Astrocyte (in vitro differentiated cells and primary cell): Measurements from ENCODE around the gene RCAN2. TPM values are rescaled to one million over a fixed set of nuclear protein-coding genes. Genes with fewer than 3 reads are reported as not detected.

ENCODE experiments used
- DNase-seq: peaks from one replicate; pipeline ENCODE4 v3.0.0-alpha.2; 2010; ENCODE audit warnings: low read depth
- FAIRE-seq: peaks from 2 replicates; lab custom pipeline; 2011; peaks lifted over from hg19 to GRCh38; lab: Jason Lieb, UNC
- H2AFZ ChIP-seq: 2 replicates; pipeline ENCODE4 v1.6.0; 2012; ENCODE audit warnings: low read depth, low read length, inconsistent platforms
- H3K27ac ChIP-seq: 2 replicates; pipeline ENCODE4 v1.5.1; 2011; ENCODE audit warnings: low read depth, low read length, inconsistent platforms
- H3K27me3 ChIP-seq: 2 replicates; pipeline ENCODE4 v1.6.0; 2011; ENCODE audit warnings: low read length, inconsistent platforms; ENCODE audit not compliant: insufficient read depth
- H3K36me3 ChIP-seq: 2 replicates; pipeline ENCODE4 v1.5.1; 2011; ENCODE audit warnings: low read length, inconsistent platforms; ENCODE audit not compliant: insufficient read depth
- H3K4me1 ChIP-seq: 2 replicates; pipeline ENCODE4 v1.5.1; 2011; ENCODE audit warnings: low read length, inconsistent platforms; ENCODE audit not compliant: insufficient read depth
- H3K4me2 ChIP-seq: 2 replicates; pipeline ENCODE4 v1.6.0; 2012; ENCODE audit warnings: low read length, inconsistent platforms
- H3K4me3 ChIP-seq: 2 replicates; pipeline ENCODE4 v1.5.1; 2011; ENCODE audit warnings: low read depth, mild to moderate bottlenecking, low read length, inconsistent platforms; ENCODE audit not compliant: insufficient read depth
- H3K79me2 ChIP-seq: 2 replicates; pipeline ENCODE4 v1.6.0; 2012; ENCODE audit warnings: mild to moderate bottlenecking, low read length, inconsistent platforms; ENCODE audit not compliant: insufficient read depth
- H3K9ac ChIP-seq: 2 replicates; pipeline ENCODE4 v1.6.0; 2012; ENCODE audit warnings: mild to moderate bottlenecking, low read length, inconsistent platforms
- H3K9me3 ChIP-seq: 2 replicates; pipeline ENCODE4 v1.5.1; 2012; ENCODE audit warnings: low read depth, mild to moderate bottlenecking, low read length, inconsistent platforms; ENCODE audit not compliant: insufficient read depth
- H4K20me1 ChIP-seq: 2 replicates; pipeline ENCODE4 v1.6.0; 2012; ENCODE audit warnings: low read length, inconsistent platforms; ENCODE audit not compliant: insufficient read depth
- H3K27ac Mint-ChIP-seq: one replicate; pipeline ENCODE4 v1.8.0; 2021; ENCODE audit warnings: mild to moderate bottlenecking, mixed read lengths; ENCODE audit not compliant: unreplicated experiment
- H3K27me3 Mint-ChIP-seq: one replicate; pipeline ENCODE4 v1.8.0; 2021; ENCODE audit warnings: low read depth, mixed read lengths; ENCODE audit not compliant: unreplicated experiment
- H3K36me3 Mint-ChIP-seq: one replicate; pipeline ENCODE4 v1.8.0; 2021; ENCODE audit warnings: low read depth, mixed read lengths; ENCODE audit not compliant: unreplicated experiment
- H3K4me1 Mint-ChIP-seq: one replicate; pipeline ENCODE4 v1.8.0; 2021; ENCODE audit warnings: low read depth, mixed read lengths; ENCODE audit not compliant: unreplicated experiment
- H3K4me3 Mint-ChIP-seq: one replicate; pipeline ENCODE4 v1.8.0; 2021; ENCODE audit warnings: mild to moderate bottlenecking, moderate library complexity, mixed read lengths; ENCODE audit not compliant: unreplicated experiment
- H3K9me3 Mint-ChIP-seq: one replicate; pipeline ENCODE4 v1.8.0; 2021; ENCODE audit warnings: mild to moderate bottlenecking, mixed read lengths; ENCODE audit not compliant: unreplicated experiment
- EZH2 ChIP-seq: IDR thresholded peaks from 2 replicates; pipeline ENCODE4 v1.6.1; 2012; ENCODE audit warnings: mild to moderate bottlenecking, low read length, inconsistent platforms; ENCODE audit not compliant: insufficient read depth
- total RNA-seq: library from RNA; stranded (reverse); gene quantifications from 2 replicates; pipeline ENCODE4 v1.2.1, GENCODE V29; 2021
- TF ChIP-seq, protein P1 (sequence below): IDR thresholded peaks from 2 replicates; pipeline ENCODE4 v1.5.1; 2011; ENCODE audit warnings: low read depth, mild to moderate bottlenecking, inconsistent platforms, low read length, moderate library complexity; ENCODE audit not compliant: insufficient read depth

RCAN2 gene
- total RNA-seq, 1 donor from 2014 or later = 10.6 TPM

DNA sequence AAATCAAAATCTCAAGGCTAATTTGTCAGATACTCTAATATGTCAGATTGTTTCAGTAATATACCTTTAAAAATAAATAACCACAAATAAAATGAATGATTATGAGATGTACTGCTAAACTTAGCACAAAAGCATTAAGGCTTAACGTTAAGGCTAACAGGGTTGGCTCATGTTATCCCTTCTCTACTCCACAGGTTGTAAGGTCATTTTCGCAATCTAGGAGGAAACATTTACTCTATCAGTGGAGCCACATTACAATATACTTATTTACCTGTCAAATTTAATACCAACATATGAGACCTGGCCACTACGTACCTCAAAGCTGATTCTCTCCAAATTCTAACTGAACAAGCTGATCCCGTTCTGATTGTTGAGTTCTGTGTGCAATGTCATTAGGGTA is 95.7 kb downstream of the RCAN2 start:
- no peak overlapping the region for H3K9ac ChIP-seq
- no peak for TF ChIP-seq EZH2
- TF ChIP-seq, protein P1, sequence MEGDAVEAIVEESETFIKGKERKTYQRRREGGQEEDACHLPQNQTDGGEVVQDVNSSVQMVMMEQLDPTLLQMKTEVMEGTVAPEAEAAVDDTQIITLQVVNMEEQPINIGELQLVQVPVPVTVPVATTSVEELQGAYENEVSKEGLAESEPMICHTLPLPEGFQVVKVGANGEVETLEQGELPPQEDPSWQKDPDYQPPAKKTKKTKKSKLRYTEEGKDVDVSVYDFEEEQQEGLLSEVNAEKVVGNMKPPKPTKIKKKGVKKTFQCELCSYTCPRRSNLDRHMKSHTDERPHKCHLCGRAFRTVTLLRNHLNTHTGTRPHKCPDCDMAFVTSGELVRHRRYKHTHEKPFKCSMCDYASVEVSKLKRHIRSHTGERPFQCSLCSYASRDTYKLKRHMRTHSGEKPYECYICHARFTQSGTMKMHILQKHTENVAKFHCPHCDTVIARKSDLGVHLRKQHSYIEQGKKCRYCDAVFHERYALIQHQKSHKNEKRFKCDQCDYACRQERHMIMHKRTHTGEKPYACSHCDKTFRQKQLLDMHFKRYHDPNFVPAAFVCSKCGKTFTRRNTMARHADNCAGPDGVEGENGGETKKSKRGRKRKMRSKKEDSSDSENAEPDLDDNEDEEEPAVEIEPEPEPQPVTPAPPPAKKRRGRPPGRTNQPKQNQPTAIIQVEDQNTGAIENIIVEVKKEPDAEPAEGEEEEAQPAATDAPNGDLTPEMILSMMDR = no peak
- no peaks in the 10 kb centered on the region for H3K9me3 ChIP-seq
- peaks cover 4% of the 10 kb centered on the region for H3K9me3 Mint-ChIP-seq
- H3K27me3 Mint-ChIP-seq = no peaks in the 10 kb centered on the region
- peaks cover 4% of the 10 kb centered on the region for H3K4me1 Mint-ChIP-seq
- H3K27ac ChIP-seq = no peak overlapping the region
- no peak overlapping the region for H3K4me2 ChIP-seq
- no peak overlapping the region for H2AFZ ChIP-seq
- DNase-seq (no peak), FAIRE-seq (no peak)
- H3K4me3 ChIP-seq = no peak overlapping the region
- no peaks in the 10 kb centered on the region for H3K36me3 ChIP-seq
- H4K20me1 ChIP-seq = no peaks in the 10 kb centered on the region
- H3K36me3 Mint-ChIP-seq = no peaks in the 10 kb centered on the region
- H3K79me2 ChIP-seq = no peaks in the 10 kb centered on the region
- no peak overlapping the region for H3K27ac Mint-ChIP-seq
- H3K4me3 Mint-ChIP-seq = no peak overlapping the region
- H3K4me1 ChIP-seq = no peaks in the 10 kb centered on the region
- H3K27me3 ChIP-seq = no peaks in the 10 kb centered on the region

DNA sequence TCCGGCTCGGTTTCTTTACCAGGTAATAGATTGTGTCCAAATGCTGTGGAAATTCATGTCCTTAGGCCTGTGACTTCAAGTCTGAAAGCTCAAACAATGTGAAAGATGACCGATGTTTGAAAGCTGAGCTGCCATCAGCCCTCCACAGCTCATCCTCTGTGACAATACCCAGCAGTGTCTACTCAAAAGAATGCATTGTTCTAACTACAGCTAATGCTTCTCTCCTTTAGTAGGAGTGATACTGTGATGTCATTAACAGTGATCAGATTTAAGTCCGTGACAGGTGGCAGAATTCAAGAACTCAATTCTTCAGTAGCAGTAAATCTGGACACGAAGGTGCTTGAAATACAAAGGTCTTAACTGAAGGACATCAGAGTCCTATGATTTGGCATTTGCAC is 97.3 kb downstream of the RCAN2 start:
- Histone ChIP-seq H3K9me3 (no peaks in the 10 kb centered on the region), H3K4me1 (no peaks in the 10 kb centered on the region), H3K9ac (no peak overlapping the region), H3K27ac (no peak overlapping the region), H3K4me2 (no peak overlapping the region), H3K79me2 (no peaks in the 10 kb centered on the region), H3K4me3 (no peak overlapping the region), H2AFZ (no peak overlapping the region), H3K36me3 (no peaks in the 10 kb centered on the region), H3K27me3 (no peaks in the 10 kb centered on the region), H4K20me1 (no peaks in the 10 kb centered on the region)
- no peaks in the 10 kb centered on the region for H3K27me3 Mint-ChIP-seq
- FAIRE-seq = no peak
- H3K9me3 Mint-ChIP-seq = peaks cover 5% of the 10 kb centered on the region
- H3K36me3 Mint-ChIP-seq = no peaks in the 10 kb centered on the region
- no peak overlapping the region for H3K27ac Mint-ChIP-seq
- peaks cover 11% of the 10 kb centered on the region for H3K4me1 Mint-ChIP-seq
- TF ChIP-seq, protein P1 = no peak
- no peak for TF ChIP-seq EZH2
- no peak for DNase-seq
- H3K4me3 Mint-ChIP-seq = no peak overlapping the region

DNA sequence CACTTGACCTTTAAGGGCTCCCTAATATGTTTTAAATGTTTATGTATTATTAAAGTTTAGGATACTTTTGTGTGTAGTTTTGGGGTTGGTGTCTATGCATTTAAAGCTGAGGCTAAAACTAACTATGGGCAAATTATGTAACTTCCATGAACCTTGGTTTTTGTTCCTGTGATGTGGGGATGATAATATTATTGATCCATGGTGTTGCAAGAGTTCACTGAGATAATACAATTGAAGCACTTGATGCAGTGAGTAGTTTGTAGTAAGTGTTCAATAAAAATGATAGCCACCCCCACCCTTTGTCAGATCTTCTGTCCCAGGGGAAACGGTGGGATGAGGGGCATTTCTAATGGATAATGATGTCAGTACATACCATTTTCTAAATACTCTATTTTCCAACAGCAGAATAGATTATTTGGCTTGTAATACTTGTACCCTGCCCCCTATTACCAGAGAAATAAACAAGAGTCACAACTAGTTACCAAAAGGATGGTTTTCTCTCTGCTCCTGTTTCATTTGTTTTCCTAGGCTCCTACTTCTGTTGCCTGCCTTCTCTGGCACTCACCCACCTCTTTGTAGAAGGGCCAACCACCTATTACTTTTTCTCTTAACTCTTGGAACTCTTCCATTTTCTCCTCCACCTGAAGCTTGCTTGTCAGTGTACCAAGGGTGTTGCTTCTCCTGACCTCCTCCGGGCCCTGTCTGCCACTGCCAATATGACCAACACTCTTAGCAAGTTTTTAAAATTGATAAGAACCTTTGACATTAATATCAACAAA is 97.9 kb downstream of the RCAN2 start:
- H3K27ac ChIP-seq = no peak overlapping the region
- no peak overlapping the region for H2AFZ ChIP-seq
- no peak overlapping the region for H3K4me2 ChIP-seq
- Mint-ChIP-seq H3K9me3 (peaks cover 5% of the 10 kb centered on the region), H3K27me3 (no peaks in the 10 kb centered on the region), H3K4me3 (no peak overlapping the region), H3K27ac (no peak overlapping the region), H3K36me3 (no peaks in the 10 kb centered on the region), H3K4me1 (peaks cover 8% of the 10 kb centered on the region)
- FAIRE-seq (no peak), DNase-seq (no peak)
- TF ChIP-seq, protein P1 = no peak
- no peak for TF ChIP-seq EZH2
- H3K9ac ChIP-seq = no peak overlapping the region
- no peaks in the 10 kb centered on the region for H3K27me3 ChIP-seq
- no peaks in the 10 kb centered on the region for H3K36me3 ChIP-seq
- no peaks in the 10 kb centered on the region for H3K9me3 ChIP-seq
- H3K79me2 ChIP-seq = no peaks in the 10 kb centered on the region
- no peak overlapping the region for H3K4me3 ChIP-seq
- H4K20me1 ChIP-seq = no peaks in the 10 kb centered on the region
- no peaks in the 10 kb centered on the region for H3K4me1 ChIP-seq
